GM12878 (cell line): ENCODE measurements around the gene XCR1. TPM values are rescaled to one million over a fixed set of nuclear protein-coding genes. Genes with fewer than 3 reads are reported as not detected.

Experiments used
- ATAC-seq: fragments of 200-7000 bp; cut with Tn5 transposase; 3 replicates; pipeline ENCODE4 v1.9.1; 2020; ENCODE audit warnings: mild to moderate bottlenecking, moderate library complexity
- BruUV-seq: library from RNA; stranded (reverse); fragments of 400-500 nt; replicated peaks from 2 replicates; lab custom pipeline; 2021; lab: Mats Ljungman, UMichigan
- CTCF ChIA-PET: fragments of 300-600 bp; sonication (Branson Sonifier 250); formaldehyde crosslinking; extraction: SDS; loops from one replicate; lab custom pipeline; 2021; ENCODE audit warnings: inconsistent platforms; lab: Yijun Ruan, JAX
- POLR2A ChIA-PET: fragments of 350-600 bp; formaldehyde crosslinking; extraction: SDS; loops from one replicate; lab custom pipeline; 2021; ENCODE audit warnings: inconsistent platforms; lab: Charles Lee
- RAD21 ChIA-PET: fragments of 300-600 bp; sonication (Branson Sonifier 250); formaldehyde crosslinking; loops from one replicate; lab custom pipeline; 2023; ENCODE audit warnings: antibody characterized with exemption; ENCODE audit not compliant: unreplicated experiment; lab: Charles Lee
- SMC1A ChIA-PET: fragments of 300-600 bp; sonication (Branson Sonifier 250); formaldehyde crosslinking; loops from one replicate; lab custom pipeline; 2023; ENCODE audit not compliant: unreplicated experiment, uncharacterized antibody; lab: Charles Lee
- DNase-seq: peaks from one replicate; pipeline ENCODE4 v3.0.0-alpha.2; 2011; ENCODE audit warnings: low read depth, low spot score
- FAIRE-seq: peaks from 3 replicates; lab custom pipeline; 2011; peaks lifted over from hg19 to GRCh38; lab: Jason Lieb, UNC
- H2AFZ ChIP-seq: 2 replicates; pipeline ENCODE4 v1.6.0; 2011; ENCODE audit warnings: low read depth, low read length, control low read depth; ENCODE audit not compliant: control insufficient read depth
- H3K27ac ChIP-seq: 2 replicates; pipeline ENCODE4 v1.5.1; 2011; ENCODE audit warnings: control low read depth; ENCODE audit not compliant: control insufficient read depth, insufficient read depth
- H3K27me3 ChIP-seq, 2 experiments: replicated peaks in 1 of 2; 2 replicates each; pipeline versions ENCODE4 v1.6.0 to v1.6.1; 2011; ENCODE audit warnings: low read length in 1 of 2; ENCODE audit not compliant: control insufficient read depth in 2 of 2, insufficient read depth in 2 of 2
- H3K36me3 ChIP-seq, 2 experiments: 2 replicates each; pipeline ENCODE4 v1.5.1; 2011; ENCODE audit warnings: low read length in 1 of 2; ENCODE audit not compliant: control insufficient read depth in 2 of 2, insufficient read depth in 2 of 2
- H3K4me1 ChIP-seq: 2 replicates; pipeline ENCODE4 v1.6.1; 2011; ENCODE audit warnings: mild to moderate bottlenecking, low read length, moderate library complexity, mixed read lengths; ENCODE audit not compliant: control insufficient read depth, insufficient read depth
- H3K4me2 ChIP-seq: 2 replicates; pipeline ENCODE4 v1.6.0; 2011; ENCODE audit warnings: control low read depth; ENCODE audit not compliant: control insufficient read depth, insufficient read depth
- H3K4me3 ChIP-seq: fragments of 200-600 bp; sonication (generic); 2 replicates; pipeline ENCODE4 v1.5.1; 2016
- H3K79me2 ChIP-seq: 2 replicates; pipeline ENCODE4 v1.6.0; 2011; ENCODE audit warnings: low read length; ENCODE audit not compliant: control insufficient read depth, insufficient read depth
- H3K9ac ChIP-seq: 2 replicates; pipeline ENCODE4 v1.8.0; 2011; ENCODE audit warnings: low read length, control low read depth, mixed read lengths; ENCODE audit not compliant: control insufficient read depth, insufficient read depth
- H3K9me3 ChIP-seq: replicated peaks from 3 replicates; pipeline ENCODE4 v1.5.1; 2011; ENCODE audit warnings: mild to moderate bottlenecking, low read length; ENCODE audit not compliant: control insufficient read depth, insufficient read depth
- H4K20me1 ChIP-seq: 2 replicates; pipeline ENCODE4 v1.6.0; 2011; ENCODE audit not compliant: control insufficient read depth, insufficient read depth
- ATF3 ChIP-seq: IDR thresholded peaks from 2 replicates; pipeline ENCODE4 v1.6.1; 2011; ENCODE audit warnings: low read depth, mild to moderate bottlenecking, low read length, moderate library complexity, borderline replicate concordance; ENCODE audit errors: extremely low read depth
- BCL11A ChIP-seq: IDR thresholded peaks from 2 replicates; pipeline ENCODE4 v1.6.1; 2011; ENCODE audit warnings: low read depth, low read length
- BHLHE40 ChIP-seq, 2 experiments: fragments of 450-650 bp in 1 of 2; IDR thresholded peaks; 2 replicates each; pipeline ENCODE4 v1.6.1; 2011 to 2017; ENCODE audit warnings: low read depth in 2 of 2, borderline replicate concordance in 1 of 2, improper control_type of control experiment in 1 of 2, low read length in 1 of 2, mild to moderate bottlenecking in 1 of 2
- BMI1 ChIP-seq: fragments of 450-650 bp; IDR thresholded peaks from 2 replicates; pipeline ENCODE4 v1.6.1; 2016; ENCODE audit warnings: mild to moderate bottlenecking, moderate library complexity, borderline replicate concordance
- BRCA1 ChIP-seq: IDR thresholded peaks from 2 replicates; pipeline ENCODE4 v1.6.1; 2011; ENCODE audit warnings: low read depth, low read length, improper control_type of control experiment
- CEBPZ ChIP-seq: fragments of 150-350 bp; IDR thresholded peaks from 2 replicates; pipeline ENCODE4 v1.6.1; 2016; ENCODE audit warnings: low read depth, low read length
- IRF4 ChIP-seq: IDR thresholded peaks from 2 replicates; pipeline ENCODE4 v1.6.1; 2011; ENCODE audit warnings: low read depth, low read length
- JUND ChIP-seq: IDR thresholded peaks from 2 replicates; pipeline ENCODE4 v1.6.1; 2012; ENCODE audit warnings: low read depth, mild to moderate bottlenecking, low read length, improper control_type of control experiment, moderate library complexity
- MEF2A ChIP-seq: IDR thresholded peaks from 2 replicates; pipeline ENCODE4 v1.6.1; 2011; ENCODE audit warnings: low read depth, mild to moderate bottlenecking, low read length, moderate library complexity; ENCODE audit not compliant: insufficient read depth
- MLLT1 ChIP-seq: fragments of 450-650 bp; IDR thresholded peaks from 2 replicates; pipeline ENCODE4 v1.6.1; 2016; ENCODE audit warnings: mild to moderate bottlenecking
- POU2F2 ChIP-seq: IDR thresholded peaks from 3 replicates; pipeline ENCODE4 v1.6.1; 2011; ENCODE audit warnings: low read depth, mild to moderate bottlenecking, low read length, borderline replicate concordance
- RB1 ChIP-seq: fragments of 450-650 bp; formaldehyde crosslinking; IDR thresholded peaks from 2 replicates; pipeline ENCODE4 v1.6.1; 2017; ENCODE audit warnings: mild to moderate bottlenecking, borderline replicate concordance
- RBBP5 ChIP-seq: fragments of 200-600 bp; sonication (generic); conservative IDR thresholded peaks from 2 replicates; pipeline ENCODE4 v1.6.1; 2016
- SREBF2 ChIP-seq: IDR thresholded peaks from 2 replicates; pipeline ENCODE4 v1.6.1; 2012; ENCODE audit warnings: mild to moderate bottlenecking, low read length
- STAT1 ChIP-seq: fragments of 450-650 bp; conservative IDR thresholded peaks from 2 replicates; pipeline ENCODE4 v1.6.1; 2014; ENCODE audit warnings: antibody characterized with exemption, mild to moderate bottlenecking
- ZBED1 ChIP-seq: IDR thresholded peaks from 2 replicates; pipeline ENCODE4 v1.6.1; 2016; ENCODE audit warnings: borderline replicate concordance
- WGBS: methylation state at CpG from one replicate; pipeline ENCODE4 v1.1.6; 2016; ENCODE audit warnings: low lambda C conversion rate; ENCODE audit not compliant: insufficient replicate concordance, insufficient coverage; ENCODE audit errors: missing lambda C conversion rate; 5-methylcytosine and 5-hydroxymethylcytosine counted together
- in situ Hi-C: fragments of 300-500 bp; cut with MboI; formaldehyde crosslinking; loops from 9 replicates; pipeline ENCODE4 v1.14.3; 2018; ENCODE audit warnings: mixed read lengths
- intact Hi-C: fragments of 100-400 bp; cut with micrococcal nuclease; formaldehyde crosslinking; loops from one replicate; pipeline ENCODE4 v1.14.2; 2022; ENCODE audit not compliant: unreplicated experiment
- polyA plus RNA-seq, 11 experiments: library from polyadenylated mRNA; depleted of rRNA in 4 of 11; unstranded in 6 of 11; stranded (reverse) in 5 of 11; fragments of >200 nt; fragmentation: Nextera tagmentation in 4 of 11; fragmentation: Illumina TruSeq in 1 of 11; extraction: Ambion mirVana in 4 of 11; extraction: Trizol in 1 of 11; gene quantifications; 1 replicate in 1 of 11; 2 replicates in 10 of 11; pipeline versions ENCODE4 v1.2.1 to v1.2.3, GENCODE V29; 2011 to 2016; ENCODE audit warnings: inconsistent platforms in 2 of 11, missing spikeins in 2 of 11, low read depth in 1 of 11
- total RNA-seq, 4 experiments: library from RNA; depleted of rRNA in 3 of 4; stranded (reverse); fragments of >200 nt in 3 of 4; fragmentation: Illumina TruSeq in 1 of 4; extraction: Trizol in 1 of 4; gene quantifications; 2 replicates each; pipeline versions ENCODE4 v1.2.1 to v1.2.3, GENCODE V29; 2013 to 2021

XCR1 gene
- total and polyA plus RNA-seq, 10 of the 15 experiments (the other 5 are each of a cell fraction or from before 2014, with no cell fraction given) = 0.02 to 0.29 (median 0.13) TPM; not detected in 2

- TF ChIP-seq CEBPZ (no peak), ATF3 (no peak)
Measured at GRCh38 chr3:45974686-45975085, 52.6 kb downstream of the XCR1 start (continued).

GRCh38 chr3:45972534-45973402 lies 54.5 kb downstream of the XCR1 start:
- Histone ChIP-seq H3K4me3 (peak overlapping the region; percentile 3; the same call in 1 of the 2 replicates), H3K9me3 (no peaks in the 10 kb centered on the region), H2AFZ (no peak overlapping the region), H3K27me3 (no peaks in the 10 kb centered on the region), H3K27ac (0 out of 2 replicates have a peak overlapping the region, but pooled peaks have one; percentile 27), H3K4me1 (peaks cover 20% of the 10 kb centered on the region), H3K4me2 (peak overlapping the region; percentile 69), H3K36me3 (peaks cover 14 to 18% of the 10 kb centered on the region in 2 experiments), H4K20me1 (no peaks in the 10 kb centered on the region), H3K79me2 (no peaks in the 10 kb centered on the region), H3K9ac (no peak overlapping the region)
- ChIA-PET POLR2A (interaction anchor here (0.7 to 2.3 kb wide), 4 partner anchors 9 to 12 kb away, joined by 3 to 7 read pairs (median 5); no protein-coding TSS in a partner anchor), RAD21 (interaction anchor here (0.9 to 3.1 kb wide), 7 partner anchors 11 to 92 kb away, joined by 3 to 13 read pairs (median 4); no protein-coding TSS in a partner anchor), SMC1A (interaction anchor here (0.6 to 3.8 kb wide), 8 partner anchors 9 to 254 kb away, joined by 3 to 17 read pairs (median 5); no protein-coding TSS in a partner anchor), CTCF (interaction anchor here (0.6 to 1.2 kb wide), 5 partner anchors 9 to 313 kb away, joined by 3 to 4 read pairs (median 3); no protein-coding TSS in a partner anchor)
- FAIRE-seq (peak; percentile 78), ATAC-seq (peak; percentile 85), DNase-seq (no peak)
- WGBS = 57% methylated on average over 6 of the region's 6 CpGs
- intact Hi-C loops (no loop called here), in situ Hi-C loops (no loop called here)
- no TSS peak for BruUV-seq
- TF ChIP-seq RBBP5 (no peak), MLLT1 (peak; percentile 50; the same call in 1 of the 2 replicates), BCL11A (no peak), BMI1 (no peak), JUND (no peak), IRF4 (0 out of 2 replicates have a peak, but pooled peaks have one; percentile 22), POU2F2 (no peak), BRCA1 (no peak), SREBF2 (no peak), BHLHE40 (IDR thresholded peaks at IDR 0.05; ENCODE audit: borderline replicate concordance in 1 of 2, low read depth in 2 of 2, low read length in 1 of 2) (0 out of 4 replicates have a peak, but pooled peaks of 1 of the 2 experiments have one; percentile 24), RB1 (no peak), MEF2A (no peak), ZBED1 (no peak), STAT1 (no peak)
